GM18858 (cell line): ENCODE results near the gene TOMM7.
"Not testable (repeated sequence)": the region's sequence is repeated elsewhere in the genome, so short reads cannot be mapped to it uniquely, and the experiment has no call there.

Experiments
- ATAC-seq: cut with Tn5 transposase; IDR thresholded peaks from one replicate; pipeline ENCODE4 v1.9.1; 2021; ENCODE audit not compliant: unreplicated experiment

The TOMM7 gene

DNA sequence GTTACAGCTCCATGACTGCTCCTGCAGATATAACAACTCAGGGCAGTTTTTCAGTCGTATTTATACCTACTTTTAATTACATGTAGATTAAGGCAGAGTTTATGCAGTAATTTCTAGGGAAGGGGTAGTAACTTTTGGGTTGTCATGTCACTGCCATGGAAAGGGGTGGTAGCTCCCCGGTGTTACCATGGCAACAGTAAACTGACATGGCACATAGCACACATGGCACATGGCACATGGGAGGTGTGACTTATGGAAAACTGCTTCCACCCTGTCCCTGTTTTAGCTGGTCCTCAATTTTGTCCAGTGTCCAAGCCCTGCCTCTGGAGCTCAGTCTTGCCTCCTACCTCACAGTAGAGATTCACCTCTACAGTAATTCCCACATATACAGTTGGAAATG, 3.9 kb upstream of the TOMM7 start:
- ATAC-seq, result no peak

GRCh38 chr7:22824760-22825159, 2.1 kb upstream of the TOMM7 start:
- ATAC-seq, result no peak

DNA sequence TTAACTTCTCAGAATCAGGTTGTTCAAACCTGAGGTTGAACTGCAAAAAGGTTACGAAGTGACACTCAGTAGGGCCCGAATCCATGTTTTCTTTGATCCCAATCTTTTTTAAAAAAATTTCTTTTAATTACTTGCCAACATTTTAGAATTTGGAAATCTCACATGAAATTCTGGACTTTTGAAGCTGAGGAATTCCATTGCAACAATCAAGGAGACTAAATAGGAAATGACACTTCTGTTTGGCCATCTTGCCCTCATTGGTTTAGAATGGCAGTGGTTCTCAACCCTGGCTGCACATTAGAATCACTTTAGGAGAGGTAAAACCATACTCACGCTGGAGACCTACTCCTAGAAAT, 471 bp upstream of the TOMM7 start:
- no peak for ATAC-seq

- ATAC-seq, result no peak
Observed at GRCh38 chr7:22821702-22822485, 755 bp downstream of the TOMM7 start.

DNA sequence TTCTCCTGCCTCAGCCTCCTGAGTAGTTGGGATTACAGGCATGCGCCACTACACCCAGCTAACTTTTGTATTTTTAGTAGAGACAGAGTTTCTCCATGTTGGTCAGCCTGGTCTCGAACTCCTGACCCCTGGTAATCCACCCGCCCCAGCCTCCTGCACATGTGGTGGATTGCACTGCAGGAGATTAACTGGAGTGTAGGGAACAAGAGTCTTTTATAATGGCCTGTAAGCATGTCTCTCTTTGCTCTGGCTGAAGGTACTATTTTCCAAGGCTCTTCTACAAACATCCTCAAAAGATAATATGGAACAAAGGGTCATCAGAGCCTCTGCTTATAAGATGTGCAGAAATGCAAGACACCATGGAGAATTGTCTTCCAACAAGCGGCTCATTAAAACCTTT, 3.2 kb downstream of the TOMM7 start:
- ATAC-seq, result no peak

DNA sequence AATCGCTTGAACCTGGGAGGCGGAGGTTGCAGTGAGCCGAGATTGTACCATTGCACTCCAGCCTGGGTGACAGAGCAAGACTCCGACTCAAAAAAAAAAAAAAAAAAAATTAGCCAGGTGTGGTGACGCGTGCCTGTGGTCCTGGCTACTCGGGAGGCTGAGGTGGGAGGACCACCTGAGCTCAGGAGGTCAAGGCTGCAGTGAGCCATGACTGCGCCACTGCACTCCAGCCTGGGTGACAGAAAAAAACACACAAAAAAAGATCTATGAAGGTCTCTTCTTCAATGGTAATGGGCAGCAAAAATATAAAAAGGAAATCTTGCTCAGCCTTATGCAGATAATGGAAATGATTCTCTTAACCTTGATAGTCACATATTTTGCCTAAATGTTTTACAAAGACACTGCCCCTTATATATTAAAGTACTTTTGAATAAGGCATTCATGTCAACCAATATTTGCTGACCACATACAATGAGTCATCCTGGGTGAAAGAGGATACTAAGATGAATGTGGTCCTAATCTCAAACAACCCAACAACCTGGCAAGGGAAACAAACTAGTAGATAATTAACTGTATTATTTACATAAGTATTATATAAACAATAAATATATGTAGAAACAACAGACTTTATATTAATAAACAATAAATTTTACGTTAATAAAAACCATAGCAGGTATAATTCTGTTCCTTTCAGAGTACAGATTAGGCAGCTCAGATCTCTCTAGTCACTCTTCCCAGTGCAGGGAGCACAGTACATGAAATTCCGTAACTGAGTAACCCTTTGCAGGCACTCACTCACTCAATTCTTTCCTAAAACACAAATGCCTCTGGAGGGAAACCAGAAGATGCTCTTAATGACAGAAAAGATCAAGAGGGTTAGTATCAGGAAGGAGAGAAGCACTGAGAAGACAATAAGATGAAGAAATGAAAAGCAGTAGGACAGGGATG, 8.1 kb downstream of the TOMM7 start:
- no peak for ATAC-seq

- no peak for ATAC-seq
Observed at GRCh38 chr7:22812353-22812752, 10.3 kb downstream of the TOMM7 start.

DNA sequence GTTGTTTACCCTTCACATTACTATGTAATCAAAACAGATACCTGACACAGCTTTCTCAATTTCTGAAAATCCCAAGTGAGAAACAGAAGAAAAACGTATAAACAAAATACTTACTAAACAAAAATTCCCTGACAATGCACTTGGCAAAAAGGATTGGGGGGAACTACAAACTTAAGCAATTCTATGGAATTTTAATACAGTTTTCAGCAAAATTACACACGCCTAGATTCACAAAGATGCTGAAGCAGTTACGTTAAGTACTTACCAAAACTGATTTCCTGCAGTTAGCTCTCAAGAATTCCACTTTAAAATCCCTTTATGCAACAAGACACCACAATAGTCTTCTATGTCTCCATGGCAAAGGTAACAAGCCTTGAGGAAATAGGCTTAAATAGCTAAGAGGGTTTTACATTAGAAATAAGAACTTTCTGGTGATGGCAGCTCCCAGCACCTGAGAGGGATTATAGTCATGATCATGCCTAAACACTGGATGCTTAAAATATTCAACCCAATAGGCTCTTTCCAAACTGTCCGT, 10.8 kb downstream of the TOMM7 start:
- ATAC-seq, result no peak

- no peak for ATAC-seq
Observed at GRCh38 chr7:22810843-22811242, 11.8 kb downstream of the TOMM7 start.

- no peak for ATAC-seq
Observed at GRCh38 chr7:22809902-22810642, 12.6 kb downstream of the TOMM7 start.

GRCh38 chr7:22808140-22808539, 14.5 kb downstream of the TOMM7 start:
- no peak for ATAC-seq

- no peak for ATAC-seq
Observed at GRCh38 chr7:22806752-22807151, 15.9 kb downstream of the TOMM7 start.

- ATAC-seq, result no peak
Observed at GRCh38 chr7:22805227-22805626, 17.4 kb downstream of the TOMM7 start.

- not testable (repeated sequence) for ATAC-seq
Observed at GRCh38 chr7:22802831-22803230, 19.8 kb downstream of the TOMM7 start.

GRCh38 chr7:22802426-22802825, 20.2 kb downstream of the TOMM7 start:
- no peak for ATAC-seq

DNA sequence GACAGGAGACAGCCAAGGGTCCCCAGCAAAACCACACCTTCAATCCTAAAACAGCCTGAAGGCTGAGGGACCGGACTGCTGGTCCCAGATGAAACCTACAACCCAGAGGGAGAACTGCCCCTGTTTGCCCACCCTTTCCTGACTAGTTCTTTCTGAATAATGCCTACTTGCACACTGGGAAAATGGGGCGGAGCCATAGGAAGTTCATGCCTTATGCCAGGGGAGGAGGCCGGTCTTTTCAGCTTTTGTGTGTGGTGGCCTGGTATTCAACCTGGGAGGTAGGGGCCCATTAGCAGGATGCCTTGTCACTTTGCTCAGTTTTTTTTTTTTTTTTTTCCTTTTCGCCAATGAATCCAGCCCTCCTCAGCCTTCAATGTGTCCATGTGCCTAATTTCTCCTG, 20.7 kb downstream of the TOMM7 start:
- ATAC-seq, result no peak

DNA sequence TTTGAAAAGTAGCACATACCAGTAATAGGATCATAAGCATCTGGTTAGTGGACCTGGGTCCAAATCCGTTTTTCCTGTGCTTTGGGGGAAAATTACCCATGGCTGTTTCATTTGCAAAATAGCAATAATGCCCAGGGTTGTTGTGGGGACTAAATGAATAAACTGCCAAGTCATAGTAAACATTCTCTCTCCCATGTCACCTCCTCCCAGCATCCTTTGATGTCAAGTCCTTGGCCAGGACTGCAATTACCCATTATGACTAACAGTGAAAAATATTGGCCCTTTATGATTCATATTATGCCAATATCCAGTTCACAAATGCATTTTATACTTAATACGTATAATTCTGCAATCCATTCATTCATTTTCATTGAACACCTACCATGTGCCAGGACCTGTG, 23.0 kb downstream of the TOMM7 start:
- ATAC-seq, result no peak

DNA sequence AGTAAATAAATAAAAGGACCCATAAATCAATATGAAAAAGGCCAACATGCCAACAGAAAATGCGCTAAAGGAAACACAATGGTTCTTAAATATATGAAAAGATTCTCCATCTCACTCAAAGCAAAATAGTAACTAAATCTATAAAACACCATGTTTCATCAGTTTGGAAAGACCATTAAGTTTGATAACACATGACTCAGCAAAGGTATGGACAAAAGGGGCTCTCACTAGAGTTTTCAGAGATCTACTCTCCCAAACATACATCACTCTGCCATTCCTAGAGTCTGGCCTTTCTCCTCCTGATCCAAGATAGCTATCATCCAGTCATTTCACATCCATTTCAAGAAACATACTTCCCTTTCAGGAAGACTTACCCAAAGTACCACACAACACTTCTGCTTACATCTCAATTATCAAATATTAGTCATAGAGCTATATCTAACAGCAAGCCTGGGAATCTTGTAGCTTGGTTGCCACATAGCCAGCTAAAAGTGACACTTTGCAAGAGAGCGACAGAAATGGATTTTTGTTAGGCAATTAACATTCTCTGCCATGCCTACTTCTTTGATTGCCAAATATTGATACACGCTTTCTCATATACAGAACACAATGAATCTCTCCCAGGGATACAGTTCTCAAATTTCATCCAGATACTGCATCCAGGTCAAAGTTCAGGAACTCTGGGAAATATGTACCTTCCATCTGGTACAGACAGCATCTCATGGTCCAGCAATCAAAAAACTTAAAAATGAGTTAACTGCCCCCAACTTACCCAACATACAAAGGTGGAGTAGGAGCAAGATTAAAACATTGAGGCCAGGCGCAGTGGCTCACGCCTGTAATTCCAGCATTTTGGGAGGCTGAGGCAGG, 28.8 kb downstream of the TOMM7 start:
- no peak for ATAC-seq

- no peak for ATAC-seq
Observed at GRCh38 chr7:22791204-22792158, 31.2 kb downstream of the TOMM7 start.
